DOHH2 (cell line): ENCODE results near the gene ZNF132.
"Not testable (repeated sequence)": the region's sequence is repeated elsewhere in the genome, so short reads cannot be mapped to it uniquely, and the experiment has no call there.

Experiments used
- H3F3A ChIP-seq: fragments of 200-600 bp; sonication (generic), shearing (Covaris generic); 2 replicates; pipeline ENCODE4 v1.6.0; 2016; ENCODE audit warnings: antibody characterized with exemption, mild to moderate bottlenecking; ENCODE audit not compliant: control insufficient read depth, insufficient read depth
- H3K27ac ChIP-seq: fragments of 200-600 bp; sonication (generic); 2 replicates; pipeline ENCODE4 v1.5.1; 2014; ENCODE audit warnings: low read depth, mild to moderate bottlenecking, low read length, moderate library complexity
- H3K27me3 ChIP-seq: fragments of 200-600 bp; sonication (generic); 2 replicates; pipeline ENCODE4 v1.6.1; 2014; ENCODE audit warnings: mild to moderate bottlenecking, low read length, mixed read lengths; ENCODE audit not compliant: control insufficient read depth
- H3K36me3 ChIP-seq: fragments of 200-600 bp; sonication (generic); 2 replicates; pipeline ENCODE4 v1.6.1; 2014; ENCODE audit warnings: mild to moderate bottlenecking, low read length, moderate library complexity, mixed read lengths; ENCODE audit not compliant: control insufficient read depth
- H3K4me1 ChIP-seq: fragments of 200-600 bp; sonication (generic); 2 replicates; pipeline ENCODE4 v1.6.1; 2014; ENCODE audit warnings: mild to moderate bottlenecking, low read length, mixed read lengths; ENCODE audit not compliant: control insufficient read depth
- H3K4me2 ChIP-seq: fragments of 200-600 bp; sonication (generic); 2 replicates; pipeline ENCODE4 v1.6.0; 2014; ENCODE audit warnings: mild to moderate bottlenecking, low read length, moderate library complexity
- H3K4me3 ChIP-seq: fragments of 200-600 bp; sonication (generic); 2 replicates; pipeline ENCODE4 v1.5.1; 2014; ENCODE audit warnings: mild to moderate bottlenecking, low read length, mixed read lengths
- H3K79me2 ChIP-seq: fragments of 200-600 bp; sonication (generic); 2 replicates; pipeline ENCODE4 v1.6.1; 2014; ENCODE audit warnings: mild to moderate bottlenecking, low read length, mixed read lengths; ENCODE audit not compliant: control insufficient read depth
- H3K9me2 ChIP-seq: fragments of 200-600 bp; sonication (generic); replicated peaks from 2 replicates; pipeline ENCODE4 v1.6.1; 2014; ENCODE audit warnings: mild to moderate bottlenecking, low read length, mixed read lengths; ENCODE audit not compliant: control insufficient read depth
- H3K9me3 ChIP-seq: fragments of 200-600 bp; sonication (generic); 2 replicates; pipeline ENCODE4 v1.6.1; 2014; ENCODE audit warnings: antibody characterized with exemption, low read length, mixed read lengths; ENCODE audit not compliant: control insufficient read depth, insufficient read depth
- H4K20me1 ChIP-seq: fragments of 200-600 bp; sonication (generic); 2 replicates; pipeline ENCODE4 v1.6.0; 2014; ENCODE audit warnings: low read depth, mild to moderate bottlenecking, antibody characterized with exemption, low read length, moderate library complexity; ENCODE audit not compliant: control insufficient read depth, insufficient read depth
- EZH2phosphoT487 ChIP-seq: fragments of 200-600 bp; sonication (generic); IDR thresholded peaks from 2 replicates; pipeline ENCODE4 v1.6.1; 2017; ENCODE audit warnings: borderline replicate concordance, mild to moderate bottlenecking, antibody characterized with exemption, low read length, moderate library complexity, mixed read lengths
- TF ChIP-seq, protein P1 (sequence below): fragments of 200-600 bp; sonication (generic); IDR thresholded peaks from one replicate; pipeline ENCODE4 v1.5.1; 2014; ENCODE audit warnings: antibody characterized with exemption, mild to moderate bottlenecking, low read depth, low read length; ENCODE audit not compliant: poor library complexity, severe bottlenecking

The ZNF132 gene

DNA sequence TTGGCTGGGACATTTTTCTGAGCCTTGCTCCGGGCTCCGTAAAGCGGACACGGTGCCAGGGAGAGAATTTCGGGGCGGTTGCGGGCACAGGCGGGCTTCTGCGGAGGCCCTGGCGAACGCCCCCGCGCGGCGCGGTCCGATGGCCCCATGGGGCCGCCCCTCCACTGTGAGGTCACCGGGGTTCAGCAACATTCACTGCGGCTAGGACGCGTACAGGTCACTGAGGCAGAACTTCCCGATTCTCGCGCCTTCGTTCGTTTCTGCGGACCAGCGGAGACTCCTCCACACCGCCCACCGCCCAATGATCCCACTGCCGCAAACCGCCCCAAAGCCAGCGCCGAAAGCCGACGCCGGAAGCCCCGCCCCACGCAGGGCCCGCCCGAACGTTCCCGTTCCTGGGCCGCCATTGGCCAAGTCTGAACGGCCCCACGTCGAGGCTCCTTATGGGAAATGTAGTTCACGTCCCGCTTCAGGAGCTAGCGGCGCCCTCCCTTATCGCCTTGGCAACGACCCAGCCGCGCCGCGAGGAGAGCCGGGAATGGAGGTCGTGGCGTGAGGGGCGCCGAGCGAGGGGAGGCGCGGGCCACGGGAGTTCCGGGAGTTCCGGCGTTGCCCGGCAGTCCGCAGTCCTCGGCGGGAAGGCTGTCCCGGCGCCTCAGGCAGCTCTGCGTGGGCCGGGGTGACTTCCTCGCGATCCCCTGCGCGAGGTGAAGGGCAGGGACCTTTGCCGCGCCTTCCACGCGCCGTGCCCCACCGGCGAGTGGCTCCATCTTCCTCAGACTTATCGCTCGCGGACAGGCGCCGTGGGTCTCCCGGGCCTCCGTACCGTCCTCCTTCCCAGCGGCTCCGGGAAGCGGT lies 31.6 kb downstream of the ZNF132 start, which contains the start of gene ZNF584:
TSS of gene ZNF584 (plus strand) at position 498 of the 858 bp plus-strand sequence. CDS start 499 bp downstream, outside the sequence.
- no peaks in the 10 kb centered on the region for H4K20me1 ChIP-seq
- no peaks in the 10 kb centered on the region for H3K9me3 ChIP-seq
- H3K79me2 ChIP-seq: peaks cover 31% of the 10 kb centered on the region
- H3K4me1 ChIP-seq: peaks cover 24% of the 10 kb centered on the region
- H3K27ac ChIP-seq: peak within 1 kb of the TSS; percentile 57
- H3K36me3 ChIP-seq: peaks cover 5% of the 10 kb centered on the region; the same call in 1 of the 2 replicates
- peak within 1 kb of the TSS; percentile 74 for H3K4me2 ChIP-seq
- no peaks in the 10 kb centered on the region for H3K9me2 ChIP-seq
- TF ChIP-seq, protein P1, sequence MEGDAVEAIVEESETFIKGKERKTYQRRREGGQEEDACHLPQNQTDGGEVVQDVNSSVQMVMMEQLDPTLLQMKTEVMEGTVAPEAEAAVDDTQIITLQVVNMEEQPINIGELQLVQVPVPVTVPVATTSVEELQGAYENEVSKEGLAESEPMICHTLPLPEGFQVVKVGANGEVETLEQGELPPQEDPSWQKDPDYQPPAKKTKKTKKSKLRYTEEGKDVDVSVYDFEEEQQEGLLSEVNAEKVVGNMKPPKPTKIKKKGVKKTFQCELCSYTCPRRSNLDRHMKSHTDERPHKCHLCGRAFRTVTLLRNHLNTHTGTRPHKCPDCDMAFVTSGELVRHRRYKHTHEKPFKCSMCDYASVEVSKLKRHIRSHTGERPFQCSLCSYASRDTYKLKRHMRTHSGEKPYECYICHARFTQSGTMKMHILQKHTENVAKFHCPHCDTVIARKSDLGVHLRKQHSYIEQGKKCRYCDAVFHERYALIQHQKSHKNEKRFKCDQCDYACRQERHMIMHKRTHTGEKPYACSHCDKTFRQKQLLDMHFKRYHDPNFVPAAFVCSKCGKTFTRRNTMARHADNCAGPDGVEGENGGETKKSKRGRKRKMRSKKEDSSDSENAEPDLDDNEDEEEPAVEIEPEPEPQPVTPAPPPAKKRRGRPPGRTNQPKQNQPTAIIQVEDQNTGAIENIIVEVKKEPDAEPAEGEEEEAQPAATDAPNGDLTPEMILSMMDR: peak; percentile 48
- no peak for TF ChIP-seq EZH2phosphoT487
- no peaks in the 10 kb centered on the region for H3K27me3 ChIP-seq
- peak within 1 kb of the TSS; percentile 100 for H3K4me3 ChIP-seq
- peaks cover 9% of the 10 kb centered on the region for H3F3A ChIP-seq

DNA sequence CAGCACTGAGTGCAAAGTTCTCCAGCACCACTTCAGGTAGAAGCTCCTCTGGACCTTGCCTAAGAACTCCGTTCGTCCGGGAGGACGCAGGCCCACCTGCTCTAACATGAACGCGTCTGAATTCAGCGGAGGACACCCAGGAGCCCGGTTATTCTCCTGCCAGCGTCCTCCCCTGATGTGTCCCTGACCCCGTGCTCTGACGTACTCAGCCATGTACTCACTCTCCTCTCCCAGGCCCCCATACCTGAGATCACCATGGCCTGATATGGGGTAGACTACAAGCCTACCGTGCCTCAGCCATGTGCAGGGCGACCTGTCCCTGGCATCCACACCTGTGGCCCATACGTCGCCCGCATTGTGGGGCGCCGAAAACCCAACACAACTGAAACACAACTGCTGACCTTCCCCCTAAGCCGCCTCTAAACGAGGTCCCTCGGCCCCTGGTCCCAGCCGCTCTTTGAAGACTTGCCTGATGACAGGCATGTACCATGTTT lies 32.2 kb downstream of the ZNF132 start:
- no peaks in the 10 kb centered on the region for H3K9me2 ChIP-seq
- H3K4me1 ChIP-seq: peaks cover 29% of the 10 kb centered on the region
- H3K79me2 ChIP-seq: peaks cover 34% of the 10 kb centered on the region
- H3K4me3 ChIP-seq: peak overlapping the region; percentile 100
- no peak for TF ChIP-seq EZH2phosphoT487
- TF ChIP-seq, protein P1: no peak
- H3K9me3 ChIP-seq: no peaks in the 10 kb centered on the region
- peaks cover 5% of the 10 kb centered on the region; the same call in 1 of the 2 replicates for H3K36me3 ChIP-seq
- peak overlapping the region; percentile 57 for H3K27ac ChIP-seq
- H3K27me3 ChIP-seq: no peaks in the 10 kb centered on the region
- peak overlapping the region; percentile 74 for H3K4me2 ChIP-seq
- peaks cover 13% of the 10 kb centered on the region for H3F3A ChIP-seq
- H4K20me1 ChIP-seq: no peaks in the 10 kb centered on the region

DNA sequence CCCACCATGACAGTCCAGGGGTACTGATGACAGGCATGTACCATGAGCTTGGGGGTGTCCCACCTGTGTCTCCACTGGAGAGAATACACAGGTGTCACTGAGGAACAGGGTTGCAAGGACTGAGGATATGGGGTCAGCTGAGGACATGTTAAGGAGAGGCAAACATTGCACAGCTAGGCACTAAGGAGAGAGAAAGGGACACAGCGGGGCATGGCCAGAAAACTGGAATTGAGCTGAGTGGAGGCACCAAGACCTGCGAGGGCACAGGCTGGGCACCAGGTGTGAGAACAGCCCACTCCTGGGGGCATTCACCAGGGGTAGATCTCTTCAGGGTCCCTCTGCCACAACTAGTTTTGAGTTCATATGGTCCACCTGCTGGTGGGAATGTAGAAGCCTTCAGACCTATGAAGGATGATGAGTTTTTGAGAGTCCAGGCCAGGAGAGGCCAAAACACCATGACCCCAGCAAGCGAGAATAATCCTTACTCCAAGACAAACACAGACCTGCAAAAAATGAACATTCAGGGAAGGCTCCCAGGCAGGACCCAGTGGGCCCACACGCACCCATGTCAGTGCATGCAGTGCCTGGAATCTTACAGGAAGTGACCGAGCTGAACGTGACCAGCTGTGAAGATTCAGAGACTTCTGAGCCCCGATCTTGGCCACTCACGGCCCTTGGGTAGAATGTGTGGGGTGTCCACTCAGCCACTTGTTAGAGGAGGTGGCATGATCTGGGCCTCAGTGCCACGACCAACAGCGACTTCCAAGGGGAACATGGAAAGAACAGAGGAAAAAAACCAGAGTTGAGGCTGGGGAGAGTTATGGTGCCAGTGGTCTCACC lies 32.9 kb downstream of the ZNF132 start:
- H3K4me1 ChIP-seq: peaks cover 34% of the 10 kb centered on the region
- no peak overlapping the region for H3K27ac ChIP-seq
- peak overlapping the region; percentile 100 for H3K4me3 ChIP-seq
- peaks cover 5% of the 10 kb centered on the region; the same call in 1 of the 2 replicates for H3K36me3 ChIP-seq
- no peaks in the 10 kb centered on the region for H3K9me3 ChIP-seq
- H3K79me2 ChIP-seq: peaks cover 38% of the 10 kb centered on the region
- no peaks in the 10 kb centered on the region for H3K27me3 ChIP-seq
- TF ChIP-seq, protein P1: peak; percentile 40
- no peak for TF ChIP-seq EZH2phosphoT487
- peak overlapping the region; percentile 74 for H3K4me2 ChIP-seq
- no peaks in the 10 kb centered on the region for H4K20me1 ChIP-seq
- H3K9me2 ChIP-seq: no peaks in the 10 kb centered on the region
- H3F3A ChIP-seq: peaks cover 13% of the 10 kb centered on the region

DNA sequence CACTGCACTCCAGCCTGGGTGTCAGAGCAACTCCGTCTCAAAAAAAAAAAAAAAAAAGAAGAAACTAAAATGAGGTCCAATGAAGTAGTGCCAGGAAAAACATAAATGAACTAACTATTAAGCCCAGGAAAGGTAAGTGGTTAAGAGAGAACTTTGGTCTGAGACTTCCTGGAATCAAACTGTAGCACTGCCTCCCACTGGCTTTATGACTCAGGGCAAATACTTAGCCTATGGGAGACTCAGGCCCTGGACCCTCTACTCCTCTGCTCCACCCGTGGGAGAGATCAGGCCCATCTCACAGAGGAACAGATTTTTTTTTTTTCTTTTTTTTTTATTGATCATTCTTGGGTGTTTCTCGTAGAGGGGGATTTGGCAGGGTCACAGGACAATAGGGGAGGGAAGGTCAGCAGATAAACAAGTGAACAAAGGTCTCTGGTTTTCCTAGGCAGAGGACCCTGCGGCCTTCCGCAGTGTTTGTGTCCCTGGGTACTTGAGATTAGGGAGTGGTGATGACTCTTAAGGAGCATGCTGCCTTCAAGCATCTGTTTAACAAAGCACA lies 36.0 kb downstream of the ZNF132 start:
- H4K20me1 ChIP-seq, H3K4me2 ChIP-seq, H3K27me3 ChIP-seq, H3K27ac ChIP-seq, H3K9me2 ChIP-seq, H3K9me3 ChIP-seq, H3K4me3 ChIP-seq, H3K36me3 ChIP-seq: not testable (repeated sequence)
- Histone ChIP-seq H3F3A (peaks cover 17% of the 10 kb centered on the region), H3K79me2 (peaks cover 28% of the 10 kb centered on the region), H3K4me1 (peaks cover 33% of the 10 kb centered on the region)
